SU-DHL-6 (cell line): ENCODE results near the gene FDX2.

Experiments
- EZH2phosphoT487 ChIP-seq: fragments of 200-600 bp; sonication (generic), shearing (Covaris generic); conservative IDR thresholded peaks from 2 replicates; pipeline ENCODE4 v1.6.1; 2018; ENCODE audit warnings: mild to moderate bottlenecking, antibody characterized with exemption, low read length, moderate library complexity, mixed read lengths
- TF ChIP-seq, protein P1 (sequence below): fragments of 200-600 bp; sonication (generic); IDR thresholded peaks from one replicate; pipeline ENCODE4 v1.5.1; 2017; ENCODE audit warnings: antibody characterized with exemption, mild to moderate bottlenecking, low read length, moderate library complexity; ENCODE audit not compliant: insufficient read depth, poor library complexity, severe bottlenecking

DNA sequence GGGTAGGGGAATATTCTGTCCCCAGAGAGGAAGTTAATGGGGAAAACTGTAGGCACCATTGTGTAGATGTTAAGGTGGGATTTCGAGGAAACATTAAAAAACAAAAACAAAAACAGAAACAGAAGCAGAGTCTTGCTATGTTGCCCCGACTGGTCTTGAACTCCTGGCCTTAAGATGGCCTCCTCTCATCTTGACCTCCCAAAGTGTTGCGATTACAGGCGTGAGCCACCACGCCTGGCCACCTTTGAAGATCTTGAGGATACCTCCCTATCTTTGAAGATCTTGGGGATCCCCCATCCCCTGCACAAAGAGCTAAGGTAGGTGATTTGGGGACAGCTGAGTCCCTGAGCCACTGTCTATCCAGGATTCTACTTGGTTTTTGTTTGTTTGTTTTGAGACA is 24.2 kb upstream of the FDX2 start:
- TF ChIP-seq, protein P1, sequence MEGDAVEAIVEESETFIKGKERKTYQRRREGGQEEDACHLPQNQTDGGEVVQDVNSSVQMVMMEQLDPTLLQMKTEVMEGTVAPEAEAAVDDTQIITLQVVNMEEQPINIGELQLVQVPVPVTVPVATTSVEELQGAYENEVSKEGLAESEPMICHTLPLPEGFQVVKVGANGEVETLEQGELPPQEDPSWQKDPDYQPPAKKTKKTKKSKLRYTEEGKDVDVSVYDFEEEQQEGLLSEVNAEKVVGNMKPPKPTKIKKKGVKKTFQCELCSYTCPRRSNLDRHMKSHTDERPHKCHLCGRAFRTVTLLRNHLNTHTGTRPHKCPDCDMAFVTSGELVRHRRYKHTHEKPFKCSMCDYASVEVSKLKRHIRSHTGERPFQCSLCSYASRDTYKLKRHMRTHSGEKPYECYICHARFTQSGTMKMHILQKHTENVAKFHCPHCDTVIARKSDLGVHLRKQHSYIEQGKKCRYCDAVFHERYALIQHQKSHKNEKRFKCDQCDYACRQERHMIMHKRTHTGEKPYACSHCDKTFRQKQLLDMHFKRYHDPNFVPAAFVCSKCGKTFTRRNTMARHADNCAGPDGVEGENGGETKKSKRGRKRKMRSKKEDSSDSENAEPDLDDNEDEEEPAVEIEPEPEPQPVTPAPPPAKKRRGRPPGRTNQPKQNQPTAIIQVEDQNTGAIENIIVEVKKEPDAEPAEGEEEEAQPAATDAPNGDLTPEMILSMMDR: no peak
- TF ChIP-seq EZH2phosphoT487: no peak
